Measurements from ENCODE around the gene ACAP2.

- no peak for TF ChIP-seq GATA3 (IDR thresholded peaks at IDR 0.05; ENCODE audit: low read depth, low read length)
- TF ChIP-seq GATA2 (IDR thresholded peaks at IDR 0.05; ENCODE audit: low read depth, low read length) = no peak
Observed at GRCh38 chr3:195226445-195226844, 216.4 kb downstream of the ACAP2 start.

Data from SH-SY5Y (cell line).